Measurements from ENCODE around the gene ATAD3C. TPM values are rescaled to one million over a fixed set of nuclear protein-coding genes. Genes with fewer than 3 reads are reported as not detected.
A peak's percentile ranks its signal among the peaks of the same experiment; 100 is the strongest.

ATAD3C gene
- polyA plus RNA-seq, 3 donors: not detected

GRCh38 chr1:1419813-1420653, 29.5 kb upstream of the ATAD3C start:
- Mint-ChIP-seq H3K27ac (no peak overlapping the region), H3K27me3 (ENCODE audit: low read depth in 3 of 3) (peaks cover 16 to 44% (median 25%) of the 10 kb centered on the region in 3 donors), H3K4me3 (no peak overlapping the region), H3K9me3 (peaks cover 0 to 4% (median 0%) of the 10 kb centered on the region in 7 donors), H3K4me1 (no peaks in the 10 kb centered on the region), H3K36me3 (no peaks in the 10 kb centered on the region)
- Histone ChIP-seq H3K9ac (ENCODE audit: insufficient read depth, low read length, poor library complexity, severe bottlenecking) (no peak overlapping the region), H3K27me3 (ENCODE audit: control insufficient read depth in 2 of 2, insufficient read depth in 2 of 2, low read length in 2 of 2) (peaks cover 2 to 18% of the 10 kb centered on the region in 2 donors), H4K20me1 (ENCODE audit: insufficient read depth, low read length) (no peaks in the 10 kb centered on the region), H3K27ac (ENCODE audit: low read depth in 1 of 2, low read length in 2 of 2) (no peak overlapping the region), H3K4me2 (replicated peaks; ENCODE audit: extremely low read depth, low read length, poor library complexity, severe bottlenecking) (no peak overlapping the region), H3K79me2 (ENCODE audit: insufficient read depth, low read length) (no peaks in the 10 kb centered on the region), H3K36me3 (replicated peaks in 1 of 2; ENCODE audit: control insufficient read depth in 1 of 2, insufficient read depth in 2 of 2, low read length in 2 of 2) (no peaks in the 10 kb centered on the region), H3K4me3 (replicated peaks in 1 of 3; ENCODE audit: low read depth in 2 of 3, low read length in 3 of 3) (no peak overlapping the region), H2AFZ (ENCODE audit: insufficient read depth, low read depth, low read length, poor library complexity, severe bottlenecking) (no peak overlapping the region), H3K4me1 (ENCODE audit: control insufficient read depth in 1 of 2, insufficient read depth in 2 of 2, low read length in 2 of 2) (no peaks in the 10 kb centered on the region), H3K9me3 (replicated peaks in 1 of 2; ENCODE audit: control insufficient read depth in 1 of 2, insufficient read depth in 1 of 2, low read length in 2 of 2) (no peaks in the 10 kb centered on the region)
- WGBS (ENCODE audit: insufficient coverage): 15% methylated on average over 111 of the region's 112 CpGs
- intact Hi-C loops (cut with micrococcal nuclease): no loop called here
- TF ChIP-seq CTCF (IDR thresholded peaks at IDR 0.05): no peak
- no peak for DNase-seq

- peaks cover 0 to 4% (median 0%) of the 10 kb centered on the region in 7 donors for H3K9me3 Mint-ChIP-seq
- H3K4me3 Mint-ChIP-seq: peak overlapping the region in 1 of 2 donors; percentile 51
- Histone ChIP-seq H3K27ac (ENCODE audit: low read depth in 1 of 2, low read length in 2 of 2) (no peak overlapping the region), H3K4me3 (replicated peaks in 1 of 3; ENCODE audit: low read depth in 2 of 3, low read length in 3 of 3) (no peak overlapping the region), H3K79me2 (ENCODE audit: insufficient read depth, low read length) (no peaks in the 10 kb centered on the region), H2AFZ (ENCODE audit: insufficient read depth, low read depth, low read length, poor library complexity, severe bottlenecking) (no peak overlapping the region), H4K20me1 (ENCODE audit: insufficient read depth, low read length) (no peaks in the 10 kb centered on the region), H3K9ac (ENCODE audit: insufficient read depth, low read length, poor library complexity, severe bottlenecking) (no peak overlapping the region), H3K27me3 (ENCODE audit: control insufficient read depth in 2 of 2, insufficient read depth in 2 of 2, low read length in 2 of 2) (peaks cover 2 to 18% of the 10 kb centered on the region in 2 donors), H3K36me3 (replicated peaks in 1 of 2; ENCODE audit: control insufficient read depth in 1 of 2, insufficient read depth in 2 of 2, low read length in 2 of 2) (no peaks in the 10 kb centered on the region), H3K4me2 (replicated peaks; ENCODE audit: extremely low read depth, low read length, poor library complexity, severe bottlenecking) (no peak overlapping the region), H3K4me1 (ENCODE audit: control insufficient read depth in 1 of 2, insufficient read depth in 2 of 2, low read length in 2 of 2) (no peaks in the 10 kb centered on the region), H3K9me3 (replicated peaks in 1 of 2; ENCODE audit: control insufficient read depth in 1 of 2, insufficient read depth in 1 of 2, low read length in 2 of 2) (no peaks in the 10 kb centered on the region)
- WGBS (ENCODE audit: insufficient coverage): 91% methylated on average over 7 of the region's 12 CpGs
- H3K27me3 Mint-ChIP-seq (ENCODE audit: low read depth in 3 of 3): peaks cover 21 to 48% (median 24%) of the 10 kb centered on the region in 3 donors
- H3K27ac Mint-ChIP-seq: no peak overlapping the region
- no peak for DNase-seq
- H3K36me3 Mint-ChIP-seq: no peaks in the 10 kb centered on the region
- TF ChIP-seq CTCF (IDR thresholded peaks at IDR 0.05): no peak
- H3K4me1 Mint-ChIP-seq: no peaks in the 10 kb centered on the region
- intact Hi-C loops (cut with micrococcal nuclease): no loop called here
Observed at GRCh38 chr1:1420654-1421141, 28.8 kb upstream of the ATAD3C start.
